Measurements from ENCODE around the gene CTNNA1.

GRCh38 chr5:138912093-138912492, 158.9 kb downstream of the CTNNA1 start:
- TF ChIP-seq CTCF (IDR thresholded peaks at IDR 0.05 in 4 of 5, conservative IDR thresholded peaks at IDR 0.05 in 1 of 5), result no peak
- no peak for TF ChIP-seq POLR2A (IDR thresholded peaks at IDR 0.05)
